Endothelial cell of umbilical vein (primary cell): Measurements from ENCODE around the gene ATXN10. TPM values are rescaled to one million over a fixed set of nuclear protein-coding genes. Genes with fewer than 3 reads are reported as not detected.

ENCODE experiments used
- BruUV-seq: library from RNA; stranded (reverse); fragments of 400-500 nt; replicated peaks from 2 replicates; lab custom pipeline; 2021; lab: Mats Ljungman, UMichigan
- CTCF ChIA-PET: fragments of 300-600, 350-600 bp; sonication (Branson Sonifier 250); formaldehyde crosslinking; loops from one replicate; lab custom pipeline; 2021; ENCODE audit warnings: antibody characterized with exemption, inconsistent platforms; lab: Charles Lee
- POLR2A ChIA-PET: fragments of 300-600, 350-600 bp; sonication (Branson Sonifier 250); formaldehyde crosslinking; loops from one replicate; lab custom pipeline; 2021; ENCODE audit warnings: antibody characterized with exemption, inconsistent platforms; lab: Charles Lee
- DNase-seq: peaks from one replicate; pipeline ENCODE4 v3.0.0-alpha.2; 2011; ENCODE audit warnings: low read depth, low spot score
- FAIRE-seq: peaks from 2 replicates; lab custom pipeline; 2011; peaks lifted over from hg19 to GRCh38; lab: Jason Lieb, UNC
- H2AFZ ChIP-seq: 2 replicates; pipeline ENCODE4 v1.6.0; 2012; ENCODE audit warnings: low read depth, low read length, control low read depth, inconsistent platforms
- H3K27ac ChIP-seq: 2 replicates; pipeline ENCODE4 v1.5.1; 2011; ENCODE audit warnings: low read depth, mild to moderate bottlenecking, control low read depth, low read length, moderate library complexity; ENCODE audit not compliant: insufficient read depth
- H3K27me3 ChIP-seq, 2 experiments: 2 replicates each; pipeline versions ENCODE4 v1.6.0 to v1.6.1; 2011; ENCODE audit warnings: low read length in 2 of 2, mixed read lengths in 1 of 2; ENCODE audit not compliant: control insufficient read depth in 2 of 2, insufficient read depth in 2 of 2
- H3K36me3 ChIP-seq, 2 experiments: 2 replicates in 1 of 2; 3 replicates in 1 of 2; pipeline ENCODE4 v1.5.1; 2011; ENCODE audit warnings: low read length in 2 of 2, mild to moderate bottlenecking in 1 of 2, moderate library complexity in 1 of 2; ENCODE audit not compliant: control insufficient read depth in 2 of 2, insufficient read depth in 2 of 2; ENCODE audit errors: extremely low read depth in 1 of 2
- H3K4me1 ChIP-seq: 3 replicates; pipeline ENCODE4 v1.5.1; 2011; ENCODE audit warnings: mild to moderate bottlenecking, low read length; ENCODE audit not compliant: control insufficient read depth, insufficient read depth; ENCODE audit errors: extremely low read depth
- H3K4me2 ChIP-seq: 2 replicates; pipeline ENCODE4 v1.6.1; 2011; ENCODE audit warnings: low read length, control low read depth, mixed read lengths; ENCODE audit not compliant: insufficient read depth
- H3K4me3 ChIP-seq, 3 experiments: fragments of 200-600 bp in 1 of 3; sonication (generic), shearing (Covaris generic) in 1 of 3; replicated peaks in 1 of 3; 2 replicates each; pipeline ENCODE4 v1.5.1; 2011 to 2016; ENCODE audit warnings: control low read depth in 3 of 3, low read length in 3 of 3, mild to moderate bottlenecking in 2 of 3, inconsistent platforms in 1 of 3, low read depth in 1 of 3, moderate library complexity in 1 of 3; ENCODE audit not compliant: insufficient read depth in 1 of 3
- H3K79me2 ChIP-seq: 2 replicates; pipeline ENCODE4 v1.6.0; 2012; ENCODE audit warnings: low read length, inconsistent platforms; ENCODE audit not compliant: control insufficient read depth, insufficient read depth
- H3K9ac ChIP-seq: replicated peaks from 2 replicates; pipeline ENCODE3; 2011; ENCODE audit warnings: low read length, control low read depth; ENCODE audit not compliant: insufficient read depth; ENCODE audit errors: extremely low read depth
- H3K9me1 ChIP-seq: replicated peaks from 3 replicates; pipeline ENCODE4 v1.6.0; 2011; ENCODE audit warnings: mild to moderate bottlenecking, low read length; ENCODE audit not compliant: control insufficient read depth, insufficient read depth; ENCODE audit errors: extremely low read depth
- H3K9me3 ChIP-seq: replicated peaks from 2 replicates; pipeline ENCODE4 v1.5.1; 2012; ENCODE audit warnings: low read length, inconsistent platforms; ENCODE audit not compliant: control insufficient read depth, insufficient read depth
- H4K20me1 ChIP-seq: replicated peaks from 2 replicates; pipeline ENCODE3; 2011; ENCODE audit warnings: mild to moderate bottlenecking, low read length; ENCODE audit not compliant: control insufficient read depth, insufficient read depth; ENCODE audit errors: extremely low read depth
- FOS ChIP-seq: IDR thresholded peaks from 2 replicates; pipeline ENCODE4 v1.6.1; 2011; ENCODE audit warnings: mild to moderate bottlenecking, low read length, moderate library complexity, borderline replicate concordance; ENCODE audit not compliant: insufficient read depth
- GATA2 ChIP-seq: IDR thresholded peaks from 2 replicates; pipeline ENCODE4 v1.7.0; 2011; ENCODE audit warnings: low read depth, mild to moderate bottlenecking, moderate library complexity, mixed read lengths, low read length; ENCODE audit not compliant: insufficient read length, insufficient read depth
- MAX ChIP-seq: IDR thresholded peaks from 2 replicates; pipeline ENCODE4 v1.6.1; 2011; ENCODE audit not compliant: insufficient read depth, insufficient read length
- MYC ChIP-seq: IDR thresholded peaks from one replicate; pipeline ENCODE4 v1.6.1; 2011; ENCODE audit warnings: mild to moderate bottlenecking, low read depth, low read length
- POLR2AphosphoS5 ChIP-seq: IDR thresholded peaks from 2 replicates; pipeline ENCODE4 v1.6.1; 2012; ENCODE audit warnings: low read depth, mild to moderate bottlenecking, control low read depth, low read length, moderate library complexity; ENCODE audit not compliant: insufficient read depth
- dilution Hi-C: fragments of 300-500 bp; cut with MboI; formaldehyde crosslinking; loops from one replicate; pipeline ENCODE4 v1.15.0; 2019; ENCODE audit warnings: low sequenced_read_pairs; ENCODE audit not compliant: extremely low pct_ligation_motif_present
- intact Hi-C: fragments of 100-400 bp; cut with micrococcal nuclease; formaldehyde crosslinking; loops from one replicate; pipeline ENCODE4 v1.10.0; 2022
- polyA plus RNA-seq, 4 experiments: library from polyadenylated mRNA; depleted of rRNA in 3 of 4; stranded (reverse) in 3 of 4; unstranded in 1 of 4; fragments of >200 nt; gene quantifications; 2 replicates each; pipeline versions ENCODE4 v1.2.1 to v1.2.3, GENCODE V29; 2011 to 2012; ENCODE audit warnings: missing spikeins in 1 of 4
- total RNA-seq: library from RNA; stranded (reverse); gene quantifications from 2 replicates; pipeline ENCODE4 v1.2.3, GENCODE V29; 2021

Gene ATXN10
- total and polyA plus RNA-seq, 2 donors (not counting 3 experiments of a cell fraction or from before 2014, with no cell fraction given): 73.2 to 91.9 TPM

- CTCF ChIA-PET: no interaction called here
- peaks cover 5% of the 10 kb centered on the region for H4K20me1 ChIP-seq
- H3K4me1 ChIP-seq: peaks cover 13% of the 10 kb centered on the region
- POLR2A ChIA-PET: no interaction called here
- H3K4me2 ChIP-seq: no peak overlapping the region
- FAIRE-seq: peak; percentile 44
- H3K27me3 ChIP-seq: no peaks in the 10 kb centered on the region
- H3K79me2 ChIP-seq: no peaks in the 10 kb centered on the region
- H3K4me3 ChIP-seq: no peak overlapping the region
- H3K9ac ChIP-seq: no peak overlapping the region
- no peaks in the 10 kb centered on the region for H3K9me3 ChIP-seq
- peak; percentile 3 for DNase-seq
- dilution Hi-C loops: no loop called here
- no TSS peak for BruUV-seq
- no peak for TF ChIP-seq FOS
- TF ChIP-seq POLR2AphosphoS5: no peak
- peaks cover 0 to 2% of the 10 kb centered on the region in 2 experiments for H3K36me3 ChIP-seq
- no peaks in the 10 kb centered on the region for H3K9me1 ChIP-seq
- intact Hi-C loops: no loop called here
- no peak overlapping the region for H3K27ac ChIP-seq
- H2AFZ ChIP-seq: no peak overlapping the region
Measured at GRCh38 chr22:45805413-45805812, 133.8 kb downstream of the ATXN10 start.

GRCh38 chr22:45807156-45807915 is 135.7 kb downstream of the ATXN10 start:
- Histone ChIP-seq H3K27ac (no peak overlapping the region), H2AFZ (no peak overlapping the region), H3K9me1 (no peaks in the 10 kb centered on the region), H3K4me2 (no peak overlapping the region), H3K9ac (no peak overlapping the region), H4K20me1 (peaks cover 5% of the 10 kb centered on the region), H3K27me3 (no peaks in the 10 kb centered on the region), H3K4me3 (no peak overlapping the region), H3K9me3 (no peaks in the 10 kb centered on the region), H3K79me2 (no peaks in the 10 kb centered on the region), H3K4me1 (peaks cover 13% of the 10 kb centered on the region), H3K36me3 (peaks cover 0 to 5% of the 10 kb centered on the region in 2 experiments)
- FAIRE-seq (no peak), DNase-seq (no peak)
- dilution Hi-C loops: no loop called here
- POLR2A ChIA-PET: no interaction called here
- TF ChIP-seq GATA2 (peak; percentile 37), MAX (no peak), MYC (no peak)
- CTCF ChIA-PET: interaction anchor here (0.9 to 1.8 kb wide), 4 partner anchors 10 to 106 kb away, joined by 3 to 6 read pairs (median 3); no protein-coding TSS in a partner anchor
- BruUV-seq: no TSS peak
- intact Hi-C loops: no loop called here
